Measurements from ENCODE around the gene SRRT.
A peak's percentile ranks its signal among the peaks of the same experiment; 100 is the strongest.

SRRT gene

DNA sequence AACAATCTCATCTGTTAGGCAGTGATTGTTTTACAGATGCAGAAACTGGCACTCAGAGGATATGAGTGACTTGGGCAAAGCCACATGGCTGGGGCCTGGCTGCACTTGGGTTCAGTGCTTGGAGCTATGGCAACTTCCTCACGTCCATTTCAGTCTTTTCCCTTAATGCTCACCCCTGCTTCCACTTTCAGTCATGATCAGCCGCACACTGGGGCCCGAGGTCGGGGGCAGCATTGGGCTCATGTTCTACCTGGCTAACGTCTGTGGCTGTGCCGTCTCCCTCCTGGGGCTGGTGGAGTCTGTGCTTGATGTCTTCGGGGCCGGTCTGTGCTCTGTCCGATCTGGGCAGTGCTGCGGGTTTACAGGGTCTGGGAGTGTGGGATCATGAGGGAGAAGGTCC is 19.4 kb upstream of the SRRT start:
- no peak for DNase-seq (ENCODE audit: low read depth)

DNA sequence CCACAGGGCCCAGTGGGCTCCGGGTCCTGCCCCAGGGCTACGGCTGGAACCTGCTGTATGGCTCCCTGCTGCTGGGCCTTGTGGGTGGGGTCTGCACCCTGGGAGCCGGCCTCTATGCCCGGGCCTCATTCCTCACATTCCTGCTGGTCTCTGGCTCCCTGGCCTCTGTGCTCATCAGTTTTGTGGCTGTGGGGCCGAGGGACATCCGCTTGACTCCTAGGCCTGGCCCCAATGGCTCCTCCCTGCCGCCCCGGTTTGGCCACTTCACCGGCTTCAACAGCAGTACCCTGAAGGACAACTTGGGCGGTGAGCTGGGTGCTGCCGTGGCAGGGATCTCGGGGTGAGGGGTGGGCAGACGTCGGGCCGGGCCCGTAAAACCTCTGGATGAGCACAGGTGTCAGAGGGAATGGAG is 18.0 kb upstream of the SRRT start:
- no peak for DNase-seq (ENCODE audit: low read depth)

DNA sequence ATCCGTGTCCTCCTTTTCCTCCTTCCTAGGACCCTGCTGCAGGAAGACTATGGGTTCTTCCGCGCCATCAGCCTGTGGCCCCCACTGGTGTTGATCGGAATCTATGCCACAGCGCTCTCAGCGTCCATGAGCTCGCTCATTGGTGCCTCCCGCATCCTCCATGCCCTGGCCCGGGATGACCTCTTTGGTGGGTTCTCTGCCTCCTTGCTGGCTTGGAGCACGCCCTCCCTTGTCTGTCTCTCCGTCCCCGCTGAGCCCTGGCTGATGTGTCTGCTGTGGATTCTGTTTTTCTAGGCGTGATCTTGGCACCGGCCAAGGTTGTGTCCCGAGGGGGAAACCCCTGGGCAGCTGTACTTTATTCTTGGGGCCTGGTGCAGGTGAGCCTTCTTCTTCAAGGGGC is 15.0 kb upstream of the SRRT start:
- no peak for DNase-seq (ENCODE audit: low read depth)

DNA sequence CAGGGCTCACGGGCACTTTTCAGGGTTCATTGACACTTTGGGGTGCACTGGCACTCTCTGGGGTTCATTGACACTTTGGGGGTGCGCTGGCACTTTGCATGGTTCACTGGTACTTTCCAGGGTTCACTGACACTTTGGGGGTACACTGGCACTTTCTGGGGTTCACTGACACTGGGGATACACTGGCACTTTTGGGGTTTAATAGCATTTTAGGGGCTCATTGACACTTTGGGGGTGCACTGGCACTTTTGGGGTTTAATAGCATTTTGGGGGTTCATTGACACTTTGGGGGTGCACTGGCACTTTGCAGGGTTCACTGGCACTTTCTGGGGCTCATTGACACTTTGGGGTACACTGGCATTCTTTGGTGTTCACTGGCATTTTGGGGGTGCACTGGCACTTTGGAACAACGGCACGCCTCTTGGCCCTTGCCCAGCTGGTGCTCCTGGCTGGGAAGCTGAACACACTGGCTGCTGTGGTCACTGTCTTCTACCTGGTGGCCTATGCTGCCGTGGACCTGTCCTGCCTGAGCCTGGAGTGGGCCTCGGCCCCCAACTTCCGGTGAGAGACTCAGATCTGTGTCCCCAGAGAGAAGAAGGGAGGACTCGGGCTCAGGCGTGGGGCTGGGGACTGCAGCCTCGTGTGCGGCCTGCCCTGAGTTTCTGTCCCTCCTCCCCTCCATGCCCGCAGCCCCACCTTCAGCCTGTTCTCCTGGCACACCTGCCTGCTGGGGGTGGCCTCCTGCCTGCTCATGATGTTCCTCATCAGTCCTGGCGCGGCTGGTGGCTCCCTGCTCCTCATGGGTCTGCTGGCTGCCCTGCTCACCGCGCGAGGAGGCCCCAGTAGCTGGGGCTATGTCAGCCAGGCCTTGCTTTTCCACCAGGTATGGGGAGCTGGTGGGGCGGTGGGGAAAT is 13.9 kb upstream of the SRRT start:
- no peak for DNase-seq (ENCODE audit: low read depth)

DNA sequence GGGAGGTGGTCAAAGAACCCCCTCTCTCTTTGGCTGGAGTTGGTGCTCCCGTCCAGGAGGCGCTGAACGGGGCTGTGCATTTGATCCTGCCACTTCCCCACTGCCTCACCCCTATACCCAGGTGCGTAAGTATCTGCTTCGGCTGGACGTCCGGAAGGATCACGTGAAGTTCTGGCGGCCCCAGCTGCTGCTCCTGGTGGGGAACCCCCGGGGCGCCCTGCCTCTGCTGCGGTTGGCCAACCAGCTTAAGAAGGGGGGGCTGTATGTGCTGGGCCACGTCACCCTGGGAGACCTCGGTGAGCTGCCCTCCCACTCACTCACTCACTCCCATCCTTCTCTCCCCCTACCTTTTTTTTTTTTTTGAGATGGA is 13.3 kb upstream of the SRRT start:
- DNase-seq (ENCODE audit: low read depth): no peak

DNA sequence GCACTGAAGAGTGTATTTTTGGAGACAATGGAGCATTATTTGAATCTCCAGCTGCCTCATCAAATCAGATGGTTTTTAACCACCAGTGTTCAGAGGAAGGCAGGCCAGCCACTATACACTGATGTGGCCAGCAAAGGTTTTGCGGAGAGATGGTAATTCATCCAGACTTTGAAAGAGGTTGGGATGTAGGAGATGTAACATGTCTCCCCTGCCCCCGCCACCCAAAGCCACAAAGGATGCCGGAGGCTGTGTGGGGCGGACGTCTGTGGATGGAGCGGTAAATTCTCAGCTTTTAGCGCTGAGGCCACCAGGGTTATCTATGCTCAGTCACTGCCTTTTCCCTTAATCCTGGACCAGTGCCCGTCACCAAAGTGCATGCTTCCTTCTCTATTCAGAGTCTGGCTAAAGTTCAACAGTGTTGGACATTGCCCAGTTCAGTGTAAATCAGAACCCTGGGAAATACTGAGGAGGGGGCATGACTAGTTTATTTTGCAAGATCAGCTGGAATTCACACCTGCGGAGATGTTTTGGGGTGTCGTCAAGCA is 11.4 kb upstream of the SRRT start:
- DNase-seq (ENCODE audit: low read depth): no peak

DNA sequence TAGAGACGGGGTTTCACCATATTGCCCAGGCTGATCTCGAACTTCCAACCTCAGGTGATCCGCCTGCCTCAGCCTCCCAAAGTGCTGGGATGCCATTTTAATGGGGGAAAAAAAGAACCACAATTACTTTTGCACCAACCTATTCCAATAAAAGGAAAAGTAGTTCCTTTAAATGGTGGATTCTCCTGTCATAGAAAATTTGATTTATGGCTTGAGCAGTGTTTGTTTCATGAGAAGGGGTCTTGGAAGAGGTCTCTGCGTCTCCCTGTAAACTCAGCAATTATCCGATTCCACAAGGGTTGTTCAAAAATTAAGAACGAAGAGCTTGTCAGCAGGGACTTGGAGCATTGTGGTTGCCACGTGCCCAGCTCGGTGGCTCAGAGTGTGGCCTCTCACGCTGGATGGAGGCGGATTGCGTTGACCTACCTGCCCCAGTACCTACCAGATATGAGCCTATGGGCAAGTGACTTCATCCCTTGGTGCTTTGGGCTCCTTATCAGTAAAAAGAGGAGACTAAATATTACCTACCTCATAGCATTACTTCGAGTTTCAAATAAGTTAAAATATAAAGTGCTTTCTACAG is 10.5 kb upstream of the SRRT start:
- DNase-seq (ENCODE audit: low read depth): no peak

DNA sequence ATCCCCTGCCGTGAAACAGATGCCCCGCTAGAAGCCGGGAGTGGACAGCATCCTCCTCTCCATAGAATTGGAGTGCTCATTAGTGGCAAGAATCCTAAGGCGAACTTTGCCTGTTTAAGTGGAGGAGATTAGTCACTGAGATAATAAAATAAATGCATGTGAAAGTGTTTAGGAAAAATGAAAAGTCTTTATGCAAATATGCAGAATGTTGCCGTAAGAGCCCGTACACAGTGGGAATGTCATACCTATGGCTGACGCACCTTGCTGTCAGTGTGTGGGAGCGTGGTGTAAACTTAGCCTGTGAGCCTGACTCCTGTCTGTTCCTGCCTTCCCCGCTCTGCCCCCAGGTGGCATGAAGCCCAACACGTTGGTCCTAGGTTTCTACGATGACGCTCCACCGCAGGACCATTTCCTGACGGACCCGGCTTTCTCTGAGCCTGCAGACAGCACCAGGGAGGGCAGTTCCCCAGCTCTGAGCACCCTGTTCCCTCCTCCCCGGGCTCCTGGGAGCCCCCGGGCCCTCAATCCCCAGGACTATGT is 9.5 kb upstream of the SRRT start:
- DNase-seq (ENCODE audit: low read depth): no peak

DNA sequence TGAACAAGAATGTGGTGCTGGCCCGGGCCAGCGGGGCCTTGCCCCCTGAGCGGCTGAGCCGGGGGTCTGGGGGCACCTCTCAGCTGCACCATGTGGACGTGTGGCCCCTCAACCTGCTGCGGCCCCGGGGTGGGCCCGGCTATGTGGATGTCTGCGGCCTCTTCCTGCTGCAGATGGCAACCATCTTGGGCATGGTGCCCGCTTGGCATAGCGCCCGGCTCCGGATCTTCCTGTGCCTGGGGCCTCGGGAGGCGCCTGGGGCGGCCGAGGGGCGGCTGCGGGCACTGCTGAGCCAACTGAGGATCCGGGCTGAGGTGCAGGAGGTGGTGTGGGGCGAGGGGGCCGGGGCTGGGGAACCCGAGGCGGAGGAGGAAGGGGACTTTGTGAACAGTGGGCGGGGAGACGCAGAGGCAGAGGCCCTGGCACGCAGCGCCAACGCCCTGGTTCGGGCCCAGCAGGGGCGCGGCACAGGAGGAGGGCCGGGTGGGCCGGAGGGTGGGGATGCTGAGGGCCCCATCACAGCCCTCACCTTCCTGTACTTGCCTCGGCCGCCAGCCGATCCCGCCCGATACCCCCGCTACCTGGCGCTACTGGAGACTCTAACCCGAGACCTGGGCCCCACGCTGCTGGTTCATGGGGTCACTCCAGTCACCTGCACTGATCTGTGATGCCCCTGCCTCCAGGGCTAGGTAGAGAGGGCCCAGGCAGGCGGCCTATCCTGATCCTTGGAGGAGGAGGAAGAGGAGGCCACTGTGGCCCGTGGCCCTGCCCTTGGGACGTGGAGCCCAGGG is 8.8 kb upstream of the SRRT start:
- DNase-seq (ENCODE audit: low read depth): no peak

DNA sequence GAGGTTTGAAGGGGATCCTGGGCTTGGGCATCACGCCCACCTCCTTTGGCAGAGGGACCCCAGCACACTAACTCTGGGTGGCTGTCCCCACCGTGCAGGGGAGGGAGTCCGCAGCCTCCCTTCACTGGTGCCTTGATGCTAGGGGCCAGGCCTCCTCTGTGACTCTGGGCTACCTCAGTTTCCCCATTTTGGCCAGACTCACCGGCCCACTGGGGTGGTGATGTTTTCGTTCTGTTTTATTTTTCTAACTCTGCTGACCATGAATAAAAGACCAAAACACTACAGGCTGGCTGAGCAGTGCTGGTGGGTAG is 8.2 kb upstream of the SRRT start:
- no peak for DNase-seq (ENCODE audit: low read depth)

DNA sequence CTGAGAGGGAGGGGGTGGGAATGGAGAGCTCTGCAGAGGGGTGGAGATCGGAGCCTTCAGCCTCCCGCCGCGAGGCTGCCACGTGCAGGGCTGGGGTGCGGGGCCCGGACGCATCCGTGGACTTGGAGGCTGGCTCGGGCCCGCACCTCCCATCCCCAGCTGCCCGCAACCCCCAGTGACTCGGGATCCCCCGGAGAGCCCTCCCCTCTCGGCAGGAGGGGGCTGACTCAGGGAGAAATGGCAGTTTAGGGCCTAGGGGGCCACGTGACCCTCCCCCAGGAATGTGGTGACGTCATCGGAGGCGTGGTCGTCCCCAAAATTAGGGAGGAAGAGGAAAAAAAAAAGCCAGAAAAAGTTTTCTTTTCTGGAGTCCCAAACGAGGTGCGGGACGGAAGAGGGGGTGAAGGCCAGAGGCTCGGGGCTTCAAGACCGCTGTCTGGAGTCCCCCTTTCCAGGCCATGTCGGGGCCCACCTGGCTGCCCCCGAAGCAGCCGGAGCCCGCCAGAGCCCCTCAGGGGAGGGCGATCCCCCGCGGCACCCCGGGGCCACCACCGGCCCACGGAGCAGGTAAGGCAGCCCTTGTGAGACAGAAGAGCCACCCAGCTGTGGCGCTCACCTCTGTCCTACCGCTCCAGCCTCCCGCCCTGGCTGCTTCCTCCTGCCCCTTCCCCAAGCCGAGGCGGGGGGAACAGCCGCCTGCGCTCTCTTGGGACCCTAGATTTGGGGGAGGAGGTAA is 7.7 kb upstream of the SRRT start, which contains the start of gene TRIP6:
Gene TRIP6, plus strand, starts transcription at position 348 of the 736 bp plus-strand sequence. Its CDS starts 111 bp downstream, at position 459.
- peak; percentile 27 for DNase-seq (ENCODE audit: low read depth)

DNA sequence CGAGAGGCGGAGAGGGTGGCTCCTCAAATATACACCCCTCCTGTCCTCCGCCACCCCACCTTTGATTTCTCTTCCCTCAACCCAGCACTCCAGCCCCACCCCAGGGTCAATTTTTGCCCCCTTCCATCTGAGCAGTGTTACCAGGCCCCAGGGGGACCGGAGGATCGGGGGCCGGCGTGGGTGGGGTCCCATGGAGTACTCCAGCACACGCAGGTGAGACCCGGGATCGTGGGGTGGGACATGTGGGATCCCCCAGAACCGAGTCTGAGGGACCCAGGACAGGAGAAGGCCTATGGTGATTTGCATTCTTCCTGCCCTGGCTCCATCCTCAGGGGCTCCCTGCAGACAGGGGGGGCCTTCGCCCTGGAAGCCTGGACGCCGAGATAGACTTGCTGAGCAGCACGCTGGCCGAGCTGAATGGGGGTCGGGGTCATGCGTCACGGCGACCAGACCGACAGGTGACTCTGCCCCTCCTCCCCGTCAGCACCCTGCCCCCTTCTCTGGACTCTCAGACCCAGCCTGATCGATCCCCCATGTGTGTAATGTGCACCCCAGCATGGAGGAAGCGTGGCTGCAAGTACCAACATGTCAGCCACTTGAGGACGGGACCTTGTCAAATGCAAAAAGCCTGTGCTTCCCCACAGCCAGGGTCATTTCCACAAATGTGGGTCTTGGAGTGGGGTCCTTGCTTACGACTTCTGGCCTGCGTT is 7.0 kb upstream of the SRRT start:
- no peak for DNase-seq (ENCODE audit: low read depth)

DNA sequence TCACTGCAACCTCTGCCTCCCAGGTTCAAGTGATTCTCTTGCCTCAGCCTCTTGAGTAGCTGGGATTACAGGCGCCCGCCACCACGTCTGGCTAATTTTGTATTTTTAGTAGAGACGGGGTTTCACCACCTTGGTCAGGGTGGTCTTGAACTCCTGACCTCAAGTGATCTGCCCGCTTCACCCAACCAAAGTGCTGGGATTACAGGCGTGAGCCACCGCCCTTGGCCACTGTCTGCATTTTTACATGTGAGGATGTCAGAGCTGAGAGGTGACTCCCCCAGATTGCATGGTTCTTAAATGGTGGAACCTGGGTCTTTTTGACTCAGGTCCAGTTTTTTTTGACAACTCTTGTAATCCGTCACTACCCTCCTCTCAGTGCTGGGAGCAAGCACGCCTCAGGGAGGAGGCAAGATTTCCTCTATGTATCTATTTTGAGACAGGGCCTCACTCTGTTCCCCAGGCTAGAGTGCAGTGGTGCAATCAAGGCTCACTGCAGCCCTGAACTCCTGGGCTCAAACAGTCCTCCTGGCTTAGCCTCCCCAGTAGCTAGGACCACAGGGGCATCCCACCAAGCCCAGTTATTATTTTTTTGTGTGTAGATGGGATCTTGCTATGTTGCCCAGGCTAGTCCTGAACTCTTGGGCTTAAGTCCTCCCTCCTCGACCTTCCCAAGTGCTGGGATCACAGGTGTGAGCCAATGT is 1.2 kb upstream of the SRRT start:
- no peak for DNase-seq (ENCODE audit: low read depth)

DNA sequence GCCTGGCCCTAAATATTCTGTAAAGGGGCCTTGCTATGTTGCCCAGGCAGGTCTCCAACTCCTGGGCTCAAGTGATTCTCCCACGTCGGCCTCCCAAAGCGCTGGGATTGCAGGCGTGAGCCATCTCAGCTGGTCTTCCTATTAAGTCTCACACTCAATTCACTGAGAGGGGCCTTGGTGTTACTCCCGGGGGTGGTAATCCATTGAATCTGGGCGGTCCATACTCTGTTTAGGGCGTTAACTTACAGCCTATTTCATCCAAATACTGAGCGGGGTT is 665 bp upstream of the SRRT start:
- no peak for DNase-seq (ENCODE audit: low read depth)

DNA sequence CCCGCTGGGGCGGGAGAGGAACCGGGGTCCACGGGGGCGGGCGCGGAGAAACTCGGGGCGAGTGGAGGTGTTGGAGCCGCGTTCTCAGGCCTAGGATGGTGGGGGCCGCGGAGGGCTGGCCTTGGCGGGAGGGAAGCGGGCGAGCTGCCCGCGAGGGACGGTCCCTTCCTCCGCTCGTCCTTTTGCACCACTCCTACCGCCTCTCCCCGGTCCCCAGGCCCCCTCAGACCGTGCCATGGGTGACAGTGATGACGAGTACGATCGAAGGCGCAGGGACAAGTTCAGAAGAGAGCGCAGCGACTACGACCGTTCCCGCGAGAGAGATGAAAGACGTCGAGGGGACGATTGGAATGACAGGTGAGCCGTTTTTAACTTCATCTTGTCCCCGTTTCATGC is 451 bp downstream of the SRRT start:
- DNase-seq (ENCODE audit: low read depth): no peak

DNA sequence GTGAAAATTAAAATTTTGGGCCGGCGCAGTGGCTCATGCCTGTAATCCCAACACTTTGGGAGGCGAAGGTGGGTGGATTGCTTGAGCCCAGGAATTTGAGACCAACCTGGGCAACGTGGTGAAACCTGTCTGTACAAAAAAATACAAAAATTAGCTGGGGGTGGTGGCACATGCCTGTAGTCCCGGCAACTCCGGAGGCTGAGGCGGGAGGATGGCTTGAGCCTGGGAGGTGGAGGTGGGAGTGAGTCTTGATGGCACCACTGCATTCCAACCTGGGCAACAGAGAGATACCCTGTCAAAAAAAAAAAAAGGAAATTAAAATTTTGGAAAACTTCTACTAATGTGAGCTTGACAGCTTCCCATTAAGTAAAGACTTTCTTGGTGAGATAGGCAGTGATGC is 3.1 kb downstream of the SRRT start:
- no peak for DNase-seq (ENCODE audit: low read depth)

DNA sequence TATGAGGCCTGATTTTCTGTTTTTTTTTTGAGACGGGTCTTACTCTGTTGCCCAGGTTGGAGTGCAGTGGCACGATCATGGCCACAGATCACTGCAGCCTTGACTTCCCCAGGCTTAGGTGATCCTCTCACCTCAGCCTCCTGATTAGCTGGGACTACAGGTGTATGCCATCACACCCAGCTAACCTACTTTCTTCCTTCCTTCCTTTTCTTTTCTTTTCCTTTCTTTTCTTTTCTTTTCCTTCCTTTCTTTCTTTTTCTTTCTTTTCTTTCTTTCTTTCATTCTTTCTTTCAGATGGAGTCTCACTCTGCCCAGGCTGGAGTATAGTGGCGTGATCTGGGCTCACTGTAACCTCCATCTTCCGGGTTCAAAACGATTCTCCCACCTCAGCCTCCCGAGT is 3.8 kb downstream of the SRRT start:
- no peak for DNase-seq (ENCODE audit: low read depth)

DNA sequence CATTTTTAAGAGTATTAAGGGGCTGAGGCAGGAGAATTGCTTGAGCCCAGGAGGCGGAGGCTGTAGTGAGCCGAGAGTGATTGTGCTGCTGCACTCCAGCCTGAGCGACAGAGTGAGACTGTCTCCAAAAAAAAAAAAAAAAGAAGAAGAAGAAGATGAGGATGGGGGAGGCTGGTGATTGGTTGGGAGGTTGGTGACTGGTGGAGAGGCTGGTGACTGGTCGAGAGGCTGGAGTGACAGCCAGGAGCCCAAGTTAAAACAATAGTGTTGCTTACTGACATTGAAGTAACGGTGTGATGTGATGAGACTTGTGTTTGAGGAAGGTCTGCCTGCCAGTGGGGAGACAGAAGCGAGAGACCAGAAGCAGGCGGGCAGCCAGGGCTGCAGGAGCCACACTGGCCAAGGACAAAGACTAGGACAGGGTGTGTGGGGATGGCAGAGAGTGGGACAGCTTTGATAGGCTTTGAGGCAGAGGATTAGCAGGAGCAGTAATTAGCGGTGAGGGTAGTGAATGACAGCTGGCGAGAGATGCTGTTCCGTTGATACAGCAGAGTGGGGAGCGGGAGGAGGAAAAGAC is 4.9 kb downstream of the SRRT start:
- no peak for DNase-seq (ENCODE audit: low read depth)

DNA sequence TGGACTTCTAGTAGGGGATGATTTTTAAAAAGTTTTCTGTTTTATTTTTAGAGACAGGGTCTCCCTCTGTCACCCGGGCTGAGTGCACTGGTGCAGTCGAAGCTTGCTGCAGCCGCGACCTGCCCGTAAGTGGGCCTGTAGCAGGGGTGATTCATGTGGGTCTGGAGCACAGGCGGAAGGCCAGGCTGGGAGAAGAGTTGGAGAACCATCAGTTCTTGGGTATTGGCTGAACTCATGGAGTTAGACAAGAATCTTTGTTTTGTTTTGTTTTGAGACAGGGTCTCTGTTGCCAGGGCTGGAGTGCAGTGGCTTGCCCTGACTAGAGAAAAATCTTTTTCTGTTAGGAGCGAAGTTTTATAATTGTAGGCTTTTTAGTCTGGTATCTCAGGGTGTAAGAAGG is 5.7 kb downstream of the SRRT start:
- DNase-seq (ENCODE audit: low read depth): no peak

DNA sequence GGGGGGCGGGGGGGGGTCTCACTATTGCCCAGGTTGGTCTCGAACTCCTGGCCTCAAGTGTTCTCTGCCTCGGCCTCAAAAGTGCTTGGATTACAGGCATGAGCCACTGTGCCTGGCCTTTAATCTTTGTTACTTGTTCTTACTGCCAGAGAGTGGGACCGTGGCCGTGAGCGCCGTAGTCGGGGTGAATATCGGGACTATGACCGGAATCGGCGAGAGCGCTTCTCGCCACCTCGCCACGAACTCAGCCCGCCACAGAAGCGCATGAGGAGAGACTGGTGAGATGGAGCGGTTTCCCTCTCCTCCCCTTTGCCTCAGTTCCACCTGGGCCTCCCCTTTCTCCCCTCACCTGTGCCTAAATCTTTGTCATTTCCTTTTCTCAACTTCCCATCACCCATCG is 6.2 kb downstream of the SRRT start:
- no peak for DNase-seq (ENCODE audit: low read depth)

DNA sequence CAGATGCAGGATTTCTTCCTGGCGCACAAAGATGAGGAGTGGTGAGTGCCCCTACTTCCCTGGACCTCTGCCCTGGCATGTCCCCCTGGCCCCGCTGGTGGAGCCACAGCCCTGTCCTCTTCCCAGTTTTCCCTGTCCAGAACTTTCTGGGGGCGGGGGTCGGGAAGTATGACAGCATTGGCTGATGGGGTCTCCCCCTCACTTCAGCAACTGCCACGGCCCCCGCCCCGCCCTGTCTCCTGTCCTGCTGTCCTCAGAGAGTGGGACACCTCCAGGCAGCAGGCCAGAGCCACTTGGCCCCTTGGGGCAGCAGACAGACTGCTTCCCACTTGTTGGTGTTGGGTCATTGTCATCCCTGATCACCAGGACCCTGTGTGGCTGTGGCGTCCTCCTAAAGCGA is 7.3 kb downstream of the SRRT start:
- no peak for DNase-seq (ENCODE audit: low read depth)
